ENCODE data around the gene MEGF11. TPM values are rescaled to one million over a fixed set of nuclear protein-coding genes. Genes with fewer than 3 reads are reported as not detected.

MEGF11 gene
- total and polyA plus RNA-seq, 2 donors, result 0.11 to 0.13 TPM

DNA sequence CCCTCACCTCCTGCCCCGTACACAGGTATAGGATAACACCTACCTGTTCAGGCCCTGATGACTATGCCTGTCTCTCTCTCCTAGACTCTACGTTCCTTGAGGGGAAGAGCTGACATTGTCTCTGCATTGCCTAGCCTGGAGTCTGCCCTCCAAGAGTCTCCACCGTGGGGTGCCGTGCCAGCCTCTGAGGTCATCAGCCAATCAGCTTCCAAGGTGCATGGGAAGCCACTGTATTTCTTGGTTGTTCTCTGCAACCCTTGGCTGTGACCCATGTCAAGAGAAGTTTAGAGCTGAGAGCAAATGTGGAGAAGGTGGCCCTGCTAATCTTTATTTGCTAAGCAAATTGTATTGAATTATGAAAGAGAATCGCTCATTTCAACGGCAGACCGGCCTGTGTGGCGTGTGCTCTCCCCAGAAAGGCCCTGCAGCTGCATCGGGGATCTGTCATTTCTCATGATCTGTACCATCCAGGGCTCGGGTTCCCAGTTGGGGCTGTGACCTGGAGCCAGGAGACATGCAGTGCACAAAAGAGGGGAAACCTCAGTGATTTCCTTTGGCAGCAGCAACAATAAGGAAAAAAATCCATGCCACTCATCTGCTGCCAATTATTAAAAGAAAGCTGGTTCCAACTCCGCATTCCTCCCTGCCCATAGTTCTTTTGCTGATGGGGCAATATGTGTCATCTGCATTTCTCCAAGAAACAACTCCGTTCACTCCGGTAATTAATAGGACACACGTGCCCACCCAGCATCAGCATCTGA lies 182.2 kb downstream of the MEGF11 start:
- H3K27ac ChIP-seq (ENCODE audit: low read depth), result no peak overlapping the region
- DNase-seq (ENCODE audit: extremely low spot score), result no peak
- no peak overlapping the region for H3K4me3 ChIP-seq (ENCODE audit: low read depth, low read length)
- no peaks in the 10 kb centered on the region for H3K36me3 ChIP-seq (ENCODE audit: insufficient read depth)
- WGBS, result 90% methylated on average over 14 of the region's 14 CpGs
- H3K4me1 ChIP-seq (ENCODE audit: insufficient read depth), result no peaks in the 10 kb centered on the region

DNA sequence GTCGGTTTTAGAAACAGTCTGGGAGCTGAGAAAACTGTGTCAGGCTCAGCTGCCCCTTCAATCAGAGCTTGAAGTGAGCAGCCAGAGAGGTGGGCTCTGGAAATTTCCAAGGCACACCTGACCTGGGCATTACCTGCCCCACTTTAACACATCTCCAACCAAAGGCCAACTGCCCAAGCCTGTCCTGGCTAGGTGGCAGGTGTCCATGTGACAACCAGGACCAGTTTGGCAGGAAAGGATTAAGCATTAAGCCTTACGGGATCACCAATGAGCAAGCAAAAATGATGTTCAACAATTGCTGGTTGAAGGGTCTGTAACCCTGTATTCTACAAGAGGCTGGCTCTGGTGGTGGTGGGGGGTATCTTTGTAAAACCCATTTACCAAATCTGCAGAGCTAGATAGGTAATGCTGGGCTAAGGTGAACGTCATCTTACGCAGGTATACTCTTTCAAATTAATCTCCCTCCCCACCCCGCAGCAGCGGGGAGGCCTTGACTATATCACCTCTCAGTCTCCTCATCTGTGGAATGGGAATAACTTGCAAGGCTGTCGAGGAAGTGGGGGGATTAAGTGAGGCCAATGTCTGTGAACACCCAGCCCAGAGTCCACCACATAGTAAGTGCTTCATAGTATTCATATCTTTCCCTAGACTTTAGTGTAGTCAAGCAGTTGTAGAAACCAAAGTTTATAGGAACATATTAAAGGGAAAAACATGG lies 183.2 kb downstream of the MEGF11 start:
- Histone ChIP-seq H3K4me1 (ENCODE audit: insufficient read depth) (no peaks in the 10 kb centered on the region), H3K4me3 (ENCODE audit: low read depth, low read length) (no peak overlapping the region), H3K27ac (ENCODE audit: low read depth) (no peak overlapping the region), H3K36me3 (ENCODE audit: insufficient read depth) (no peaks in the 10 kb centered on the region)
- DNase-seq (ENCODE audit: extremely low spot score), result no peak
- WGBS, result 94% methylated on average over 7 of the region's 7 CpGs

DNA sequence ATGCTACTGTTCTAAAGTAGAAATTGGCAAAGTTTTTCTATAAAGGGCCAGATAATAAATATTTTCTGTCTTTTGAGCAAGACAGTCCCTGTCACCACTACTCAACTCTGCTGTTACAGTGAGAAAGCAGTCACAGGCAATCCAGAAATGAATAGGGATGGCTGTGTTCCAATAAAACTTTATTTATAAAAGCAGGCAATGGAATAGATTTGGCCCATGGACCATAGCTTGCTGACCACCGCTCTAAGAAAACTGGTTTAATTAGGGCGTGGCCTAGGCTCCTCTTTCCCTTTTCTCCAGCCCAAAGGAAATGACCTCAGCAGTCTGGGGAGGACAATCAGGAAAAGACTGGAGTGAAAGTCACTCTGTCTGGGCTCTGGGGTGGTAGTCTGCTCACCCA lies 183.8 kb downstream of the MEGF11 start:
- Histone ChIP-seq H3K4me1 (ENCODE audit: insufficient read depth) (no peaks in the 10 kb centered on the region), H3K36me3 (ENCODE audit: insufficient read depth) (no peaks in the 10 kb centered on the region), H3K4me3 (ENCODE audit: low read depth, low read length) (no peak overlapping the region), H3K27ac (ENCODE audit: low read depth) (no peak overlapping the region)
- no peak for DNase-seq (ENCODE audit: extremely low spot score)
- 55% methylated on average over 2 of the region's 2 CpGs for WGBS

DNA sequence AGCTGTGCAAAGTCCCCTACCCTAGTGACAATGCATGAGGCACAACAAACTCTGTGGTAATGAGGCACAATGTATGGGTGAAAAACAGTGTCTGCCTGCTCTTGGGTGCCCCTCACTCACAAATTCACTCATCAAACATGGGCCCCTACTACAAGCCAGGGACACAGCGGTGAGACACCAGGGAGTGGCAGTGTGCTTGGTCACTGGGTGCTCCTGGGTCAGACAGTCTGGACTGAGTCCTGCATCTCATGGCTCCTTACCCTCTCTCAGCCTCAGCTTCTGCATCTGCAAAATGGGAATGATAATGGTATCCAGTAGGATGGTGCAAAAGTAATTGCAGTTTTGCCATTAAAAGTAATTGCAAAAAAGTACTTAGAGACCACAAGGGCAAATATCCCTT lies 184.7 kb downstream of the MEGF11 start:
- WGBS, result 96% methylated on average over 1 of the region's 1 CpG
- Histone ChIP-seq H3K4me3 (ENCODE audit: low read depth, low read length) (no peak overlapping the region), H3K27ac (ENCODE audit: low read depth) (no peak overlapping the region), H3K36me3 (ENCODE audit: insufficient read depth) (no peaks in the 10 kb centered on the region), H3K4me1 (ENCODE audit: insufficient read depth) (no peaks in the 10 kb centered on the region)
- DNase-seq (ENCODE audit: extremely low spot score), result no peak

DNA sequence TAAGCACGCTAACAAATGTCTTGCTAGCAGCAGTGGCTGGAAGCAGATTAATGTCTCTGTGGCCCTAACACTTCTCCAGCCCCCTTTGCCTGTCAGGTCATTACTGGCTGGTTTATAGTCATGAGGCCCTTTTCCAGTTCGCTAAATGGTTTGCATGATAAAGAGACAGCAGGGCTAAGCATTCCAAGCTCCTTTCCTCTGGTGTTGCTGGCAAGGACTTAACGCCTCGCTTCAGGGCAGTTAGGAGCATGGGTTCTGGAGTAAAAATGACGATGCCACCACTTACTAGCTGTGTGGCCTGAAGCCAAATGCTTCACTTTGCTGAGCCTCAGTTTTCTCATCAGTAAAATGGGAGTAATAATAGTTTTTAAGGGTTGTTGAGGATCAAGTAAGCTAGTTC lies 185.9 kb downstream of the MEGF11 start:
- Histone ChIP-seq H3K36me3 (ENCODE audit: insufficient read depth) (no peaks in the 10 kb centered on the region), H3K4me1 (ENCODE audit: insufficient read depth) (no peaks in the 10 kb centered on the region), H3K4me3 (ENCODE audit: low read depth, low read length) (no peak overlapping the region), H3K27ac (ENCODE audit: low read depth) (no peak overlapping the region)
- DNase-seq (ENCODE audit: extremely low spot score), result no peak
- WGBS, result 59% methylated on average over 5 of the region's 5 CpGs

DNA sequence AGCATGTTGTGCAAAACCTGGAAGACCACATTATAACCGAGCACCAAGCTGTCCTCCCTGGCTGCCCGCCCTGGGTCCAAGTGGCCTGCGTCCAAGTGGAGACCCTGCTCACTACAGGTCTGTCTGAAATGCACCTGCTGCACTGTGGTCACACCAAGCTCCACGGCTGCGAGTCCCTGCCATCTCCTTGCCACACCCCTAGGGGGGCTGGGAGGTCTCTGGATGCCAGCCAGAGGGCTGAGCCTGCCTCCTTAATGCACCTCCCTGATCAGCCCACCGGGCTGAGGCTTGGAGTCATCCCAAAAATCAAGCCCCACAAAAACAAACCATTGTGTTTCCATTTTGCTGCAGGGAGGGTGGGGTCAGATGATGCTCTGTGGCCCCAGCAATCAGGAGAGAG lies 187.1 kb downstream of the MEGF11 start:
- WGBS, result 41% methylated on average over 6 of the region's 6 CpGs
- Histone ChIP-seq H3K4me3 (ENCODE audit: low read depth, low read length) (no peak overlapping the region), H3K36me3 (ENCODE audit: insufficient read depth) (no peaks in the 10 kb centered on the region), H3K27ac (ENCODE audit: low read depth) (no peak overlapping the region), H3K4me1 (ENCODE audit: insufficient read depth) (no peaks in the 10 kb centered on the region)
- no peak for DNase-seq (ENCODE audit: extremely low spot score)

DNA sequence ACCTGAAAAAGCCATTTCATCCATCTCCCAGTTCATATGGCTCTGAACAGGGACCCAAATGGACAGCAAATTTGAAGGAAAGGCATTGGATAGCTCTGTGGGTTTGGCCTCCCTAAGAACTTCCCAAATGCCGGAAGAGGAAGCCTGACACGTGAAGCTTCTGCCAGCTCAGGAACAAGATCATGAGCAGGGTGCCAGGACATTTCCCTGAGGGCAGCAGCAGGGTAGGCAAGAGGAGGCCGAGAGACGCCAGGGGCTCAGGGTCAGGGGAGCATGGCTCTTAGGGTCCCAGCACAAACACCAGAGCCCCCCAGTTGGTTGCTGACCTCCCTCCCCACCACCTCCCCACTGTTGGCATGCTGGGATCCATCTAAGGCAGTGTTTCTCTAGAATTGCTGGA lies 187.5 kb downstream of the MEGF11 start:
- no peak overlapping the region for H3K4me3 ChIP-seq (ENCODE audit: low read depth, low read length)
- no peak for DNase-seq (ENCODE audit: extremely low spot score)
- H3K36me3 ChIP-seq (ENCODE audit: insufficient read depth), result no peaks in the 10 kb centered on the region
- no peak overlapping the region for H3K27ac ChIP-seq (ENCODE audit: low read depth)
- 51% methylated on average over 4 of the region's 4 CpGs for WGBS
- no peaks in the 10 kb centered on the region for H3K4me1 ChIP-seq (ENCODE audit: insufficient read depth)

DNA sequence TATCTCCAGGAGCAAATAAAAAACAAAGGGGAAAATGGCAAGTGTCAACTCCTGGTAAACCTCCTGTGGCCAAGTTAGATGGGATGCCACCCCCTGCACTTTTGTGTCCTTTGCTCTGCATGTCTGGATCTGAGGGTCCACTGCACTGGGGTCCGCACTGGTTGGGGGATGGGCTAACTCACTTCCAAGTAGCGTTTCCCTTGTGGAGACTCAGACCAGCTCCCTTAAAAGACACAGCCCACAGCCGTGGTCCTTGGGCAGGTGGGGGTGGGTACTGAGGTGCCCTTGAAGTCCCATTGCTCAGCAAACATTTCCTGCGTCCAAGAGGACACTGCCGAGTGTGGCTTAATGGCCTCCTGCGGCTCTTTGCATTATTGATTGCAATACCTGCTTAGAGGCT lies 188.2 kb downstream of the MEGF11 start:
- no peaks in the 10 kb centered on the region for H3K36me3 ChIP-seq (ENCODE audit: insufficient read depth)
- H3K27ac ChIP-seq (ENCODE audit: low read depth), result no peak overlapping the region
- H3K4me3 ChIP-seq (ENCODE audit: low read depth, low read length), result no peak overlapping the region
- no peaks in the 10 kb centered on the region for H3K4me1 ChIP-seq (ENCODE audit: insufficient read depth)
- DNase-seq (ENCODE audit: extremely low spot score), result no peak
- WGBS, result 54% methylated on average over 6 of the region's 6 CpGs

DNA sequence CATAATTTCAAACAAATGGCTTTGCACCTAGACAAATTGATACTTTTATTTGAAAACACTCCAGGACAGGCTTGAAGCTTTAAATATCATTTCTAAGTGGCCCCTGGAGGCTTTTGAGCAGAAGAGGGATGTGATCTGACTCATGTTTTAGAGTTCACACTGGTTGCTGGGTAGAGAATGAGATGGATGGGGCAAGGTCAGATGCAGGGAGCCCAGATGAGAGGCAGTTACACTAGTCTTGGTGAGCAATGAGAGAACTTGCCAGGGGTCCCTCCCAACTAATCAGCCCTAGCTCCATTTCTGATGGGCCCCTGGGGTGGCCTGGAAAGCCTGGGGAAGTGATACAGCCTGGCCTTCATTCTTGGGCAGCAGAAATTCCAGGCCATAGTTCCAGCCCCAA lies 190.4 kb downstream of the MEGF11 start:
- no peak overlapping the region for H3K27ac ChIP-seq (ENCODE audit: low read depth)
- H3K4me1 ChIP-seq (ENCODE audit: insufficient read depth), result no peaks in the 10 kb centered on the region
- DNase-seq (ENCODE audit: extremely low spot score), result no peak
- no peaks in the 10 kb centered on the region for H3K36me3 ChIP-seq (ENCODE audit: insufficient read depth)
- no peak overlapping the region for H3K4me3 ChIP-seq (ENCODE audit: low read depth, low read length)

DNA sequence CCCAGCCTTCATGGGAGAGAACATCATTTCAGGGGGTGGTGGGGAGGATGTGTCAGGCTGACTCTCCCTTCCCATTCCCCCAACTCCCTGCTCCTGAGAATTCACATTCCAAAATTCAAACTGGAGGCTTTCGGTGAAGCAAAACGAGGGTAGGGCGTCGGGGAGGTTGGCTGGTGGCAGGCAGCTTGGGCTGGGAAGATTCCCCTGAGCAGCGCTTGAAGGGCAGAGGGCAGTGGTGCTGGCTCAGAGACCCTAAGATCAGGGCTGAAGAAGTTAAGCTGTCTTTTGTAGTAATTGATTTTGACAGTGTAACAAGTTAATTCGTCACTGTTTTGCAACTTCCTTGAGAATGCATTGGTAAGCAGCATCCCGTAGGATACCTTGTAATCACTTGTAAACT lies 196.5 kb downstream of the MEGF11 start:
- no peak overlapping the region for H3K4me3 ChIP-seq (ENCODE audit: low read depth, low read length)
- WGBS, result 47% methylated on average over 7 of the region's 7 CpGs
- H3K4me1 ChIP-seq (ENCODE audit: insufficient read depth), result no peaks in the 10 kb centered on the region
- H3K27ac ChIP-seq (ENCODE audit: low read depth), result no peak overlapping the region
- no peak for DNase-seq (ENCODE audit: extremely low spot score)
- H3K36me3 ChIP-seq (ENCODE audit: insufficient read depth), result no peaks in the 10 kb centered on the region

DNA sequence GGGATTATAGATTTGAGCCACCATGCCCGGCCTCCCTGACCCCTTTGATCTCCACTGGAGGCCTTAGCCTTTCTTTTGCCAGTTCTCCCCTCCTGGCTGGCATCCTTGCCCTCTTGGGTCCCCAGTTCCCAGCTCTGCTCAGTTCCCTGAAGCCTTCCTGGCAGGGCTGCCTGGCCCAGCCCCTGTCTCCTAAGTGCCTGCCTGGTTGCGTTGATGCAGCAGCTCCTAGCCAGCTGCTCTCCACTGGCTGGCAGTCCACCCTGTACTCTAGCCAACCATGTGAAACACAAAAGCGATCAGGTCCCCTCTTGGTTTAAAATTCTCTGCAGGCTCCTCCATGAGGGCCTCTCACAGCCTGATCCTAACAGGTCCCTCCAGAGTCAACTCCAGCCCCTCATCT lies 199.6 kb downstream of the MEGF11 start:
- 83% methylated on average over 3 of the region's 3 CpGs for WGBS
- no peaks in the 10 kb centered on the region for H3K36me3 ChIP-seq (ENCODE audit: insufficient read depth)
- H3K4me1 ChIP-seq (ENCODE audit: insufficient read depth), result no peaks in the 10 kb centered on the region

DNA sequence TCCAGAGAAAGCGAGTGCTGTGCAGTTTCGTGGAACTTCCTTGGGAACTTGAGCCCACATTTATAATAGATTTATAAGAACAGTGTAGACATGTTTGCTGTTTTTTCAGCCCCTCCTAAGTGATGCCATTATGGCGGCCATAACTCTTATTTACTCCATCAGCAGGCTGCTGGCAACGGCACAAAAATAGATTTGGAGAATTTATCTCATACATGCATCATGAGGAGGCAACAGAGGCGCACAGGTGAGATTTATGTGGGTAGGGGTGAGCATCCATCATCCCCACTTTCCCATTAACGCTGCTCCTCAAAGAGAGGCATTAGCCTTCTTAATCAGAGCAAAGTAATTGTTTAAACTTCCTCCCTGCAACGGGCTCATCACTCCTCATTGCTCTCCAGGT lies 201.7 kb downstream of the MEGF11 start:
- WGBS, result 77% methylated on average over 7 of the region's 7 CpGs
- no peak overlapping the region for H3K27ac ChIP-seq (ENCODE audit: low read depth)
- H3K4me1 ChIP-seq (ENCODE audit: insufficient read depth), result no peaks in the 10 kb centered on the region
- H3K36me3 ChIP-seq (ENCODE audit: insufficient read depth), result no peaks in the 10 kb centered on the region
- DNase-seq (ENCODE audit: extremely low spot score), result no peak
- H3K4me3 ChIP-seq (ENCODE audit: low read depth, low read length), result no peak overlapping the region

More for the DNA sequence above, 199.6 kb downstream of the MEGF11 start:
- H3K4me3 ChIP-seq (ENCODE audit: low read depth, low read length), result no peak overlapping the region
- no peak for DNase-seq (ENCODE audit: extremely low spot score)
- H3K27ac ChIP-seq (ENCODE audit: low read depth), result no peak overlapping the region

DNA sequence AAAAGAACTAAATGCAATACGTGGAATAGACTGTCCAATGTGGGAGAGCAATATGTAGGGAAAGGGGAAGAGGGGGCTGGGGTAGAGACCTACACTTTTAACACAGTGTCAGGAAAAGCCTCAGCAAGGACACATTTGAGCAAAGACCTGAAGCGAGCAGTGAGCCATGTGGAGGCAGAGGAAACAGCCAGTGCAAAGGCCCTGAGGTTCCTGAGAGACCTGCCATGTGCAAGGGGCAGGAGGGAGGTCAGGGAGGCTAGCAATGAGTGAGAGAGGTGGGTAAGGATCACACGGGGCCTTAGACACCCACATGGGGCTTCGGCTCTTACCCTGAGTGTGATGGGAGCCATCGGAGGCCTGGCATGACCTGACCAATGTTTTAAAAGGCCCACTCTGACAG lies 203.3 kb downstream of the MEGF11 start:
- no peaks in the 10 kb centered on the region for H3K4me1 ChIP-seq (ENCODE audit: insufficient read depth)
- 95% methylated on average over 5 of the region's 5 CpGs for WGBS
- H3K27ac ChIP-seq (ENCODE audit: low read depth), result no peak overlapping the region
- no peak for DNase-seq (ENCODE audit: extremely low spot score)
- no peaks in the 10 kb centered on the region for H3K36me3 ChIP-seq (ENCODE audit: insufficient read depth)
- H3K4me3 ChIP-seq (ENCODE audit: low read depth, low read length), result no peak overlapping the region

DNA sequence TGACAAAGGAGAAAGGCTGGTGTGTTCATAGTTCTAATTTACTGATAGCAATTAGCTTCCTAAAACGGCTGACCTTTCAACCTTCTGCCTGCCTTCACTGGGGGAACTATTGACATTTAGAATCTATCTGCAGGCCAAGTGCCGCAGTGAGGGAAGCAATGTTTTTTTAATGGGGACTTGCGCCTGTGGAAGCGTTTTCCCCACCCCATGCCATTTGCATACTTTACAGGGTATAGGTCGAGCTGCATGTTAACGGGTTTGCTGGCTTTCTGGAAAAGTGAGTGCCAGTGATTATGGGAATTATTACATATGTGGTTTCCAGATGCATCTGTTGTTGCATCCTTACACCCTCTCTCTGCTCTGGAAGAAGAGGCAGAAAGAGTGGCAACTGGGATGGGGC lies 204.2 kb downstream of the MEGF11 start:
- Histone ChIP-seq H3K36me3 (ENCODE audit: insufficient read depth) (no peaks in the 10 kb centered on the region), H3K4me1 (ENCODE audit: insufficient read depth) (no peaks in the 10 kb centered on the region), H3K4me3 (ENCODE audit: low read depth, low read length) (no peak overlapping the region), H3K27ac (ENCODE audit: low read depth) (no peak overlapping the region)
- whole genome bisulfite sequencing, result 57% methylated on average over 6 of the region's 6 CpGs
- DNase-seq (ENCODE audit: extremely low spot score), result no peak
